K562 (cell line): ENCODE data around the gene PRR36. TPM values are rescaled to one million over a fixed set of nuclear protein-coding genes. Genes with fewer than 3 reads are reported as not detected.

Experiments used
- ARID4B ChIP-seq: sonication (generic); formaldehyde crosslinking; IDR thresholded peaks from 2 replicates; pipeline ENCODE4 v1.8.0; 2022; ENCODE audit warnings: mild to moderate bottlenecking, missing genetic modification reagents
- CHD2 ChIP-seq: IDR thresholded peaks from 2 replicates; pipeline ENCODE4 v1.6.1; 2011; ENCODE audit warnings: low read depth, low read length
- FOXK2 ChIP-seq, 2 experiments: fragments of 450-650 bp; IDR thresholded peaks in 1 of 2; conservative IDR thresholded peaks in 1 of 2; 2 replicates each; pipeline ENCODE4 v1.6.1; 2016; ENCODE audit warnings: low read depth in 2 of 2, mild to moderate bottlenecking in 1 of 2
- HMGN3 ChIP-seq: IDR thresholded peaks from 2 replicates; pipeline ENCODE4 v1.6.1; 2011; ENCODE audit warnings: borderline replicate concordance, low read depth, mild to moderate bottlenecking, mixed read lengths, low read length; ENCODE audit not compliant: insufficient read length; ENCODE audit errors: extremely low read depth
- ILF3 ChIP-seq: fragments of 450-650 bp; IDR thresholded peaks from 2 replicates; pipeline ENCODE4 v1.6.1; 2018; ENCODE audit warnings: antibody characterized with exemption, mild to moderate bottlenecking, moderate library complexity, borderline replicate concordance
- MAFF ChIP-seq: IDR thresholded peaks from 2 replicates; pipeline ENCODE4 v1.6.1; 2012; ENCODE audit warnings: low read length, improper control_type of control experiment
- MXD1 ChIP-seq: fragments of 250-450 bp; sonication (Bioruptor Pico); IDR thresholded peaks from 2 replicates; pipeline ENCODE4 v1.8.0; 2021; ENCODE audit warnings: borderline replicate concordance, mild to moderate bottlenecking, moderate library complexity; ENCODE audit not compliant: poor library complexity, severe bottlenecking
- NBN ChIP-seq: fragments of 450-650 bp; IDR thresholded peaks from 2 replicates; pipeline ENCODE4 v1.6.1; 2016; ENCODE audit warnings: low read depth, mild to moderate bottlenecking
- POLR2G ChIP-seq: fragments of 200-400 bp; formaldehyde crosslinking; IDR thresholded peaks from 2 replicates; pipeline ENCODE4 v1.6.1; 2017; ENCODE audit warnings: low read depth, mild to moderate bottlenecking, antibody characterized with exemption, low read length, moderate library complexity
- RB1 ChIP-seq: fragments of 450-650 bp; IDR thresholded peaks from 2 replicates; pipeline ENCODE4 v1.6.1; 2017; ENCODE audit warnings: low read depth, mild to moderate bottlenecking
- RFX7 ChIP-seq: fragments of 250-450 bp; sonication (Bioruptor Pico); IDR thresholded peaks from 2 replicates; pipeline ENCODE4 v1.5.1; 2021; ENCODE audit warnings: mild to moderate bottlenecking
- SIN3A ChIP-seq, 2 experiments: fragments of 150-350 bp in 1 of 2; IDR thresholded peaks; 2 replicates each; pipeline ENCODE4 v1.6.1; 2011 to 2016; ENCODE audit warnings: borderline replicate concordance in 2 of 2, low read depth in 2 of 2, low read length in 2 of 2, mild to moderate bottlenecking in 2 of 2, moderate library complexity in 2 of 2; ENCODE audit not compliant: control insufficient read depth in 1 of 2
- SMAD4 ChIP-seq: fragments of 250-450 bp; sonication (Bioruptor Pico); conservative IDR thresholded peaks from 2 replicates; pipeline ENCODE4 v1.8.0; 2021; ENCODE audit warnings: inconsistent platforms, mild to moderate bottlenecking, moderate library complexity
- SRSF1 ChIP-seq: fragments of 200-400 bp; formaldehyde crosslinking; IDR thresholded peaks from 2 replicates; pipeline ENCODE4 v1.6.1; 2017; ENCODE audit warnings: mild to moderate bottlenecking, low read depth, low read length, moderate library complexity
- UBTF ChIP-seq, 2 experiments: IDR thresholded peaks; 2 replicates each; pipeline ENCODE4 v1.6.1; 2012; ENCODE audit warnings: improper control_type of control experiment in 2 of 2, low read depth in 2 of 2, low read length in 2 of 2, borderline replicate concordance in 1 of 2
- USF2 ChIP-seq: sonication (generic); formaldehyde crosslinking; IDR thresholded peaks from 2 replicates; pipeline ENCODE4 v1.5.0; 2020; ENCODE audit warnings: missing genetic modification reagents
- ZNF232 ChIP-seq: sonication (generic); formaldehyde crosslinking; IDR thresholded peaks from 2 replicates; pipeline ENCODE4 v1.8.0; 2022; ENCODE audit warnings: mild to moderate bottlenecking, missing genetic modification reagents
- ZNF436 ChIP-seq: fragments of 250-450, 450-650 bp; sonication (Bioruptor Pico); formaldehyde crosslinking; IDR thresholded peaks from 2 replicates; pipeline ENCODE4 v1.7.0; 2020; ENCODE audit warnings: mild to moderate bottlenecking
- polyA plus RNA-seq, 8 experiments: library from polyadenylated mRNA; depleted of rRNA in 4 of 8; stranded (reverse) in 5 of 8; unstranded in 3 of 8; fragments of >200 nt; fragmentation: Nextera tagmentation in 2 of 8; fragmentation: Illumina TruSeq in 1 of 8; extraction: Ambion mirVana in 2 of 8; extraction: Trizol in 1 of 8; gene quantifications; 2 replicates each; pipeline versions ENCODE4 v1.2.1 to v1.2.3, GENCODE V29; 2011 to 2014; ENCODE audit warnings: inconsistent platforms in 1 of 8, missing spikeins in 1 of 8
- total RNA-seq, 7 experiments: library from RNA; depleted of rRNA in 6 of 7; stranded (reverse); fragments of >200 nt in 6 of 7; fragmentation: Illumina TruSeq in 2 of 7; extraction: Trizol in 2 of 7; gene quantifications; 2 replicates each; pipeline versions ENCODE4 v1.2.1 to v1.2.3, GENCODE V29; 2011 to 2021; ENCODE audit warnings: low replicate concordance in 1 of 7

Gene PRR36
- total and polyA plus RNA-seq, 9 of the 15 experiments (the other 6 are each of a cell fraction or from before 2014, with no cell fraction given), result 0.05 to 0.42 (median 0.06) TPM; not detected in 6

- TF ChIP-seq MXD1 (CRISPR knock-in tag), result no peak
- peak; percentile 44 for TF ChIP-seq HMGN3
- TF ChIP-seq RB1, result peak; percentile 78
- TF ChIP-seq ARID4B (CRISPR knock-in tag), result 0 out of 2 replicates have a peak, but pooled peaks have one; percentile 49
- no peak for TF ChIP-seq NBN
- TF ChIP-seq CHD2, result peak; percentile 60
- no peak for TF ChIP-seq ZNF232 (CRISPR knock-in tag)
- TF ChIP-seq SRSF1, result no peak
- TF ChIP-seq FOXK2 (conservative IDR thresholded peaks at IDR 0.05 in 1 of 2, IDR thresholded peaks at IDR 0.05 in 1 of 2; ENCODE audit: low read depth in 2 of 2), result 0 out of 4 replicates have a peak, but pooled peaks of 1 of the 2 experiments have one; percentile 47
- TF ChIP-seq RFX7 (CRISPR knock-in tag), result no peak
- peak; percentile 92 for TF ChIP-seq POLR2G
- TF ChIP-seq USF2 (CRISPR knock-in tag), result no peak
- no peak for TF ChIP-seq ILF3
- TF ChIP-seq MAFF, result no peak
- peak; percentile 63 to 71; a peak in 3 of 4 replicates for TF ChIP-seq UBTF (IDR thresholded peaks at IDR 0.05; ENCODE audit: borderline replicate concordance in 1 of 2, low read depth in 2 of 2, low read length in 2 of 2)
- TF ChIP-seq SIN3A (IDR thresholded peaks at IDR 0.05; ENCODE audit: borderline replicate concordance in 2 of 2, control insufficient read depth in 1 of 2, low read depth in 2 of 2, low read length in 2 of 2), result no peak
- no peak for TF ChIP-seq ZNF436 (CRISPR knock-in tag)
- 0 out of 2 replicates have a peak, but pooled peaks have one; percentile 34 for TF ChIP-seq SMAD4
Measured at GRCh38 chr19:7888145-7888825, 14.1 kb upstream of the PRR36 start, which contains the start of gene LRRC8E (continued).
